Endodermal cell (in vitro differentiated cells): ENCODE data around the gene SAA2. TPM values are rescaled to one million over a fixed set of nuclear protein-coding genes. Genes with fewer than 3 reads are reported as not detected.
A peak's percentile ranks its signal among the peaks of the same experiment; 100 is the strongest.
"Not testable (repeated sequence)": the region's sequence is repeated elsewhere in the genome, so short reads cannot be mapped to it uniquely, and the experiment has no call there.

Experiments used
- DNase-seq: peaks from one replicate; pipeline ENCODE4 v3.0.0-alpha.2; 2017
- H3K27ac ChIP-seq: 2 replicates; pipeline ENCODE4 v1.5.1; 2013; ENCODE audit warnings: mild to moderate bottlenecking, low read depth, low read length, moderate library complexity
- H3K27me3 ChIP-seq: 2 replicates; pipeline ENCODE4 v1.6.1; 2013; ENCODE audit warnings: mild to moderate bottlenecking, low read length, moderate library complexity; ENCODE audit not compliant: insufficient read depth, control insufficient read depth, poor library complexity, severe bottlenecking
- H3K36me3 ChIP-seq: 2 replicates; pipeline ENCODE4 v1.7.0; 2013; ENCODE audit warnings: mild to moderate bottlenecking, low read length, moderate library complexity; ENCODE audit not compliant: control insufficient read depth, insufficient read depth
- H3K4me1 ChIP-seq: one replicate; pipeline ENCODE4 v1.7.0; 2013; ENCODE audit warnings: low read length; ENCODE audit not compliant: control insufficient read depth, insufficient read depth
- H3K4me3 ChIP-seq: 2 replicates; pipeline ENCODE4 v1.5.1; 2013; ENCODE audit warnings: mild to moderate bottlenecking, low read length, moderate library complexity
- H3K9ac ChIP-seq: 2 replicates; pipeline ENCODE4 v1.6.1; 2013; ENCODE audit warnings: mild to moderate bottlenecking, low read length, moderate library complexity; ENCODE audit not compliant: poor library complexity, severe bottlenecking; ENCODE audit errors: extremely low read depth
- H3K9me3 ChIP-seq: 2 replicates; pipeline ENCODE4 v1.6.1; 2013; ENCODE audit warnings: mild to moderate bottlenecking, low read length, moderate library complexity; ENCODE audit not compliant: control insufficient read depth
- H3K27ac Mint-ChIP-seq: 2 replicates; pipeline ENCODE4 v1.8.0; 2020; ENCODE audit warnings: mixed read lengths
- H3K27me3 Mint-ChIP-seq: 2 replicates; pipeline ENCODE4 v1.8.0; 2021; ENCODE audit warnings: mild to moderate bottlenecking, mixed read lengths; ENCODE audit not compliant: insufficient read depth
- H3K36me3 Mint-ChIP-seq: 2 replicates; pipeline ENCODE4 v1.8.0; 2020; ENCODE audit warnings: low read depth, mixed read lengths
- H3K4me1 Mint-ChIP-seq: 2 replicates; pipeline ENCODE4 v1.8.0; 2020; ENCODE audit warnings: mixed read lengths
- H3K4me3 Mint-ChIP-seq: 2 replicates; pipeline ENCODE4 v1.8.0; 2020; ENCODE audit warnings: mild to moderate bottlenecking, moderate library complexity, mixed read lengths
- H3K9me3 Mint-ChIP-seq: 2 replicates; pipeline ENCODE4 v1.8.0; 2020; ENCODE audit warnings: mild to moderate bottlenecking, mixed read lengths
- WGBS, 2 experiments: methylation state at CpG; one replicate each; pipeline versions ENCODE4 v1.1.5 to v1.1.7; 2013; ENCODE audit warnings: missing lambda C conversion rate in 2 of 2, mixed read lengths in 1 of 2; ENCODE audit not compliant: insufficient coverage in 1 of 2, insufficient read length in 1 of 2; 5-methylcytosine and 5-hydroxymethylcytosine counted together
- total RNA-seq, 2 donors: library from RNA; stranded (reverse); fragmentation: NEBNext Ultra II Directional in 1 of 2; extraction: Animal tissue kit (Norgen Biotek cat#: 25700) in 1 of 2; gene quantifications; 2 replicates in 1 of 2; 3 replicates in 1 of 2; pipeline ENCODE4 v1.2.1, GENCODE V29; 2021
- TF ChIP-seq, protein P1 (sequence below): fragments of 200-600 bp; sonication (generic); conservative IDR thresholded peaks from 2 replicates; pipeline ENCODE4 v1.5.0; 2021; ENCODE audit warnings: antibody characterized with exemption, mild to moderate bottlenecking

Gene SAA2
- total RNA-seq, 2 donors from 2014 or later, result 0.29 to 1.4 TPM

- WGBS, 2 experiments, result 91 to 97% methylated on average over 5 to 11 of the region's 11 CpGs
- no peak overlapping the region for H3K27ac Mint-ChIP-seq
Measured at GRCh38 chr11:18253778-18254338, 5.4 kb upstream of the SAA2 start.

DNA sequence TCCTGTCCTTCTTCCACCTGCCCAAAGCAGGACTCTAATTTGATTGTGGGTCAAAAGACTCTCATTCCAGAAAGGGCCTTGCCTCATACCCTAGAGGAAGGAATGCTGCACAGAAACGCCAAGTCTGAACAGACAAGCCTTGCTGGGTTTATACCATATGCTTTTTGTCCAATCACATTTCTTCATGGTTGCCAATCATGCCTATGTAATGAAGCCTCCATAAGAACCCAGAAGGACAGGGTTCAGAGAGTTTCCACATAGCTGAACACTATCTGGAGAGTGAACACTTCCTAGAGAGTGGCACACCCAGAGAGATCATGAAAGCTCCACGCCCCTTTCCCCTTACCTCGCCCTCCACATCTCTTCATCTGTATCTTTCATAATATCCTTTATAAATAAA, 4.8 kb upstream of the SAA2 start:
- Histone ChIP-seq H3K9me3 (no peaks in the 10 kb centered on the region), H3K36me3 (no peaks in the 10 kb centered on the region), H3K4me3 (no peak overlapping the region), H3K9ac (no peak overlapping the region), H3K27ac (no peak overlapping the region), H3K27me3 (no peaks in the 10 kb centered on the region), H3K4me1 (no peaks in the 10 kb centered on the region)
- H3K4me1 Mint-ChIP-seq, result no peaks in the 10 kb centered on the region
- no peaks in the 10 kb centered on the region for H3K9me3 Mint-ChIP-seq
- H3K27me3 Mint-ChIP-seq, result peaks cover 12% of the 10 kb centered on the region
- WGBS, 2 experiments, result 94 to 100% methylated on average over 3 of the region's 3 CpGs
- no peak overlapping the region for H3K4me3 Mint-ChIP-seq
- no peaks in the 10 kb centered on the region for H3K36me3 Mint-ChIP-seq
- DNase-seq, result peak; percentile 14
- H3K27ac Mint-ChIP-seq, result no peak overlapping the region
- TF ChIP-seq, protein P1, sequence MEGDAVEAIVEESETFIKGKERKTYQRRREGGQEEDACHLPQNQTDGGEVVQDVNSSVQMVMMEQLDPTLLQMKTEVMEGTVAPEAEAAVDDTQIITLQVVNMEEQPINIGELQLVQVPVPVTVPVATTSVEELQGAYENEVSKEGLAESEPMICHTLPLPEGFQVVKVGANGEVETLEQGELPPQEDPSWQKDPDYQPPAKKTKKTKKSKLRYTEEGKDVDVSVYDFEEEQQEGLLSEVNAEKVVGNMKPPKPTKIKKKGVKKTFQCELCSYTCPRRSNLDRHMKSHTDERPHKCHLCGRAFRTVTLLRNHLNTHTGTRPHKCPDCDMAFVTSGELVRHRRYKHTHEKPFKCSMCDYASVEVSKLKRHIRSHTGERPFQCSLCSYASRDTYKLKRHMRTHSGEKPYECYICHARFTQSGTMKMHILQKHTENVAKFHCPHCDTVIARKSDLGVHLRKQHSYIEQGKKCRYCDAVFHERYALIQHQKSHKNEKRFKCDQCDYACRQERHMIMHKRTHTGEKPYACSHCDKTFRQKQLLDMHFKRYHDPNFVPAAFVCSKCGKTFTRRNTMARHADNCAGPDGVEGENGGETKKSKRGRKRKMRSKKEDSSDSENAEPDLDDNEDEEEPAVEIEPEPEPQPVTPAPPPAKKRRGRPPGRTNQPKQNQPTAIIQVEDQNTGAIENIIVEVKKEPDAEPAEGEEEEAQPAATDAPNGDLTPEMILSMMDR, result peak; percentile 46

More at GRCh38 chr11:18253778-18254338, 5.4 kb upstream of the SAA2 start:
- H3K4me1 Mint-ChIP-seq, result no peaks in the 10 kb centered on the region
- H3K27ac ChIP-seq, result no peak overlapping the region
- H3K9me3 ChIP-seq, result no peaks in the 10 kb centered on the region
- H3K9ac ChIP-seq, result no peak overlapping the region
- H3K9me3 Mint-ChIP-seq, result no peaks in the 10 kb centered on the region
- H3K27me3 ChIP-seq, result no peaks in the 10 kb centered on the region
- no peaks in the 10 kb centered on the region for H3K4me1 ChIP-seq
- H3K4me3 Mint-ChIP-seq, result no peak overlapping the region
- peak; percentile 9 for DNase-seq
- H3K36me3 Mint-ChIP-seq, result no peaks in the 10 kb centered on the region
- H3K36me3 ChIP-seq, result no peaks in the 10 kb centered on the region
- TF ChIP-seq, protein P1, result no peak
- no peak overlapping the region for H3K4me3 ChIP-seq
- H3K27me3 Mint-ChIP-seq, result peaks cover 10% of the 10 kb centered on the region

- not testable (repeated sequence) for H3K27ac Mint-ChIP-seq, DNase-seq, H3K4me3 ChIP-seq, H3K4me3 Mint-ChIP-seq, H3K4me1 Mint-ChIP-seq, H3K9ac ChIP-seq, H3K9me3 ChIP-seq, H3K4me1 ChIP-seq, H3K36me3 ChIP-seq, H3K27ac ChIP-seq, H3K9me3 Mint-ChIP-seq, H3K36me3 Mint-ChIP-seq, H3K27me3 ChIP-seq
- peaks cover 12% of the 10 kb centered on the region for H3K27me3 Mint-ChIP-seq
- no CpG with 5 or more reads among the region's 6 CpGs for WGBS, 2 experiments
Measured at GRCh38 chr11:18247191-18247581, 1.3 kb downstream of the SAA2 start.

- H3K27me3 ChIP-seq, H3K27ac ChIP-seq, H3K4me3 Mint-ChIP-seq, H3K27ac Mint-ChIP-seq, H3K4me1 Mint-ChIP-seq, H3K36me3 Mint-ChIP-seq, H3K4me3 ChIP-seq, H3K36me3 ChIP-seq, H3K9me3 ChIP-seq, DNase-seq, H3K9ac ChIP-seq, H3K9me3 Mint-ChIP-seq, H3K4me1 ChIP-seq: not testable (repeated sequence)
- WGBS, 2 experiments, result 85 to 93% methylated on average over 7 to 10 of the region's 11 CpGs
- peaks cover 12% of the 10 kb centered on the region for H3K27me3 Mint-ChIP-seq
Measured at GRCh38 chr11:18246379-18247190, 1.9 kb downstream of the SAA2 start.
